Measurements from ENCODE around the gene SLC6A11.

SLC6A11 gene

DNA sequence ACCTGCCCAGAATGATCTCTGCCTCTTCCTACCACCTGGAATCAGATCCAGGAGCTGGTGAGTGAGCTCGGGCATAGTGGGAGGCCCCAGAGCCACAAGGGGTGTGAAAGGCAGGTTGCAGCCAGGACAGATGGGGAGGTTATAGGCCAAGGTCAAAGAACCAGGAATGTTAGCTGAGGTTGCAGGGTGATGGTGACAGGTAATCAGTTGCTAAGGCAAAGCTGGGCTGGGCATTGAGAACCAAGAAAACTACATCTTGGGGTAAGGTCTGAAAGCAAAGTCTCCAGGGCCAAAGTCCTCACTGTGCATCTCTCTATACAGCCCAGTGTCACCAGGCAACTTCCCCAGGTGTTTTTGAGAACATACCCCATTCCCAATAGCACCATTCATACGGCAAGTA lies 38.4 kb upstream of the SLC6A11 start (continued):
- TF ChIP-seq ZFP30 (CRISPR knock-in tag; IDR thresholded peaks at IDR 0.05): no peak
- TF ChIP-seq CSDC2 (CRISPR knock-in tag; IDR thresholded peaks at IDR 0.05): no peak

GRCh38 chr3:10778492-10779292 lies 37.3 kb upstream of the SLC6A11 start:
- no peak for TF ChIP-seq ZFP3 (CRISPR knock-in tag; IDR thresholded peaks at IDR 0.05)
- TF ChIP-seq TCF4 (CRISPR knock-in tag; IDR thresholded peaks at IDR 0.05; ENCODE audit: borderline replicate concordance): no peak
- no peak for TF ChIP-seq RARB (CRISPR knock-in tag; IDR thresholded peaks at IDR 0.05)
- TF ChIP-seq GLIS3 (CRISPR knock-in tag; IDR thresholded peaks at IDR 0.05): no peak
- TF ChIP-seq SNAI2 (CRISPR knock-in tag; IDR thresholded peaks at IDR 0.05): no peak
- no peak for ATAC-seq

DNA sequence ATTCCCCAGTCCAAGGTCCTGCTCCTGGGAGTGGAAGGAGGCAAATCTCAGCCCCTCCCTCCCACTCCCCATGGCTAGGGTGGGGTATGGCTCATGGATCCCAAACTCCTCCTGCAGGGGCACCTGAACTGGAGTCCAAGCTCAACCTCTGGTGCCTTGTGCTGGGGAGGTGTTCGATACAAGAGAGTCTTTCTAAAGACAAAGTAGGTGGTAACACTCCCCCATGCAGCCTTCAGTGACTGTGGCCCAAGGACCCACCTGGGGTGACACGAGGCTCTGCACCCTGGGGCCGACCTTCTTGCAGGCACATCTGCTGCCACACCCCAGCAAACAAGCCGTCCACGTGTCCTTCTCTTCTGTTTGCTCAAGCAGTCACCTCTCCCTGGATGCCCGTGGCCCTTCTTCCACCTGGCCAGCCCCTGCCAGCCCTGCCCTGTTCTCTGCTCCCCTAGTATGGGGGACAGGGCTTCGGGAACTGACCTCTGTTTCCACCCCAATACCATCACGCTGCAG lies 36.7 kb upstream of the SLC6A11 start:
- TF ChIP-seq RARB (CRISPR knock-in tag; IDR thresholded peaks at IDR 0.05): no peak
- TF ChIP-seq CSDC2 (CRISPR knock-in tag; IDR thresholded peaks at IDR 0.05): no peak
- no peak for TF ChIP-seq TCF4 (CRISPR knock-in tag; IDR thresholded peaks at IDR 0.05; ENCODE audit: borderline replicate concordance)
- TF ChIP-seq ZNF565 (CRISPR knock-in tag; conservative IDR thresholded peaks at IDR 0.05; ENCODE audit: low read depth): no peak
- TF ChIP-seq, protein P1, sequence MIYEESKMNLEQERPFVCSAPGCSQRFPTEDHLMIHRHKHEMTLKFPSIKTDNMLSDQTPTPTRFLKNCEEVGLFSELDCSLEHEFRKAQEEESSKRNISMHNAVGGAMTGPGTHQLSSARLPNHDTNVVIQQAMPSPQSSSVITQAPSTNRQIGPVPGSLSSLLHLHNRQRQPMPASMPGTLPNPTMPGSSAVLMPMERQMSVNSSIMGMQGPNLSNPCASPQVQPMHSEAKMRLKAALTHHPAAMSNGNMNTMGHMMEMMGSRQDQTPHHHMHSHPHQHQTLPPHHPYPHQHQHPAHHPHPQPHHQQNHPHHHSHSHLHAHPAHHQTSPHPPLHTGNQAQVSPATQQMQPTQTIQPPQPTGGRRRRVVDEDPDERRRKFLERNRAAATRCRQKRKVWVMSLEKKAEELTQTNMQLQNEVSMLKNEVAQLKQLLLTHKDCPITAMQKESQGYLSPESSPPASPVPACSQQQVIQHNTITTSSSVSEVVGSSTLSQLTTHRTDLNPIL (CRISPR knock-in tag; IDR thresholded peaks at IDR 0.05; ENCODE audit: low read depth): no peak
- TF ChIP-seq ZNF8 (CRISPR knock-in tag; IDR thresholded peaks at IDR 0.05): no peak
- TF ChIP-seq ZC3H10 (CRISPR knock-in tag; IDR thresholded peaks at IDR 0.05): no peak
- no peak for TF ChIP-seq PPARA (CRISPR knock-in tag; IDR thresholded peaks at IDR 0.05; ENCODE audit: borderline replicate concordance)
- no peak for TF ChIP-seq ZFP30 (CRISPR knock-in tag; IDR thresholded peaks at IDR 0.05)
- no peak for ATAC-seq

GRCh38 chr3:10780243-10780642 lies 35.8 kb upstream of the SLC6A11 start:
- TF ChIP-seq ZFP3 (CRISPR knock-in tag; IDR thresholded peaks at IDR 0.05): no peak
- TF ChIP-seq, protein P2, sequence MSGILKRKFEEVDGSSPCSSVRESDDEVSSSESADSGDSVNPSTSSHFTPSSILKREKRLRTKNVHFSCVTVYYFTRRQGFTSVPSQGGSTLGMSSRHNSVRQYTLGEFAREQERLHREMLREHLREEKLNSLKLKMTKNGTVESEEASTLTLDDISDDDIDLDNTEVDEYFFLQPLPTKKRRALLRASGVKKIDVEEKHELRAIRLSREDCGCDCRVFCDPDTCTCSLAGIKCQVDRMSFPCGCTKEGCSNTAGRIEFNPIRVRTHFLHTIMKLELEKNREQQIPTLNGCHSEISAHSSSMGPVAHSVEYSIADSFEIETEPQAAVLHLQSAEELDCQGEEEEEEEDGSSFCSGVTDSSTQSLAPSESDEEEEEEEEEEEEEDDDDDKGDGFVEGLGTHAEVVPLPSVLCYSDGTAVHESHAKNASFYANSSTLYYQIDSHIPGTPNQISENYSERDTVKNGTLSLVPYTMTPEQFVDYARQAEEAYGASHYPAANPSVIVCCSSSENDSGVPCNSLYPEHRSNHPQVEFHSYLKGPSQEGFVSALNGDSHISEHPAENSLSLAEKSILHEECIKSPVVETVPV (CRISPR knock-in tag; IDR thresholded peaks at IDR 0.05): no peak
- TF ChIP-seq PPARA (CRISPR knock-in tag; IDR thresholded peaks at IDR 0.05; ENCODE audit: borderline replicate concordance): no peak
- no peak for TF ChIP-seq ZC3H10 (CRISPR knock-in tag; IDR thresholded peaks at IDR 0.05)
- ATAC-seq: no peak

DNA sequence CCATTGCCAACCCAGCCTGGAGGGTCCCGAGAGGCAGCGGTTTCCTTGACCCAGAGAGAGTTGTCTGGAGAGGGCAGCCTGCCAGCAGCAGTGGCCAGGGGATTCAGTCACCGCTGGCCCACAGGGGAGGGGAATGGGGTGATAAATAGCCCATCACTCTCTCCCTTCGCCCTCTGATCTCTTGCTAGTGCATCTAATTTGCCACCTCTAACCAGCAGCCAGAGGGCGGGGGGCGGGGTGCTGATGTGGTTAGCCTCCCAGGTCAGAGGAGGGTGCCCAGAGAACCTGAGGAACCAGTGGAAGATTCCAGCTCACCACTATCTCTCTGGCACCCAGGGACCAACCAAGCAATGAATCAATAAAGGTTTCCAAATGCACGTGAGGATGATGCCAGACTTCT lies 35.1 kb upstream of the SLC6A11 start:
- no peak for TF ChIP-seq ZFP30 (CRISPR knock-in tag; IDR thresholded peaks at IDR 0.05)
- no peak for TF ChIP-seq CSDC2 (CRISPR knock-in tag; IDR thresholded peaks at IDR 0.05)
- TF ChIP-seq, protein P2 (CRISPR knock-in tag; IDR thresholded peaks at IDR 0.05): no peak
- no peak for TF ChIP-seq BACH2 (CRISPR knock-in tag; IDR thresholded peaks at IDR 0.05; ENCODE audit: borderline replicate concordance)
- TF ChIP-seq TOX (CRISPR knock-in tag; IDR thresholded peaks at IDR 0.05; ENCODE audit: borderline replicate concordance): no peak
- no peak for TF ChIP-seq ARNTL (CRISPR knock-in tag; IDR thresholded peaks at IDR 0.05; ENCODE audit: borderline replicate concordance, low read depth)
- no peak for TF ChIP-seq SNAI2 (CRISPR knock-in tag; IDR thresholded peaks at IDR 0.05)
- no peak for TF ChIP-seq GLIS3 (CRISPR knock-in tag; IDR thresholded peaks at IDR 0.05)
- TF ChIP-seq POU6F1 (CRISPR knock-in tag; IDR thresholded peaks at IDR 0.05; ENCODE audit: borderline replicate concordance, low read depth): no peak
- no peak for TF ChIP-seq ZC3H10 (CRISPR knock-in tag; IDR thresholded peaks at IDR 0.05)
- no peak for TF ChIP-seq RARB (CRISPR knock-in tag; IDR thresholded peaks at IDR 0.05)
- no peak for TF ChIP-seq ESRRG (CRISPR knock-in tag; IDR thresholded peaks at IDR 0.05)
- ATAC-seq: no peak

Measured in SK-N-SH treated with all-trans-retinoic acid at 6 μM for 48 hours (cell line).